GM12865 (cell line): ENCODE data around the gene ARSJ.

Experiments used
- DNase-seq: peaks from one replicate; pipeline ENCODE4 v3.0.0; 2010; ENCODE audit warnings: low read depth
- H3K4me3 ChIP-seq: 2 replicates; pipeline ENCODE4 v1.5.1; 2011; ENCODE audit warnings: mild to moderate bottlenecking, low read depth, low read length, control low read depth
- TF ChIP-seq, protein P1 (sequence below): IDR thresholded peaks from 2 replicates; pipeline ENCODE4 v1.5.1; 2011; ENCODE audit warnings: low read length, control low read depth, low read depth, inconsistent platforms; ENCODE audit not compliant: insufficient read depth; ENCODE audit errors: missing control alignments

The ARSJ gene

DNA sequence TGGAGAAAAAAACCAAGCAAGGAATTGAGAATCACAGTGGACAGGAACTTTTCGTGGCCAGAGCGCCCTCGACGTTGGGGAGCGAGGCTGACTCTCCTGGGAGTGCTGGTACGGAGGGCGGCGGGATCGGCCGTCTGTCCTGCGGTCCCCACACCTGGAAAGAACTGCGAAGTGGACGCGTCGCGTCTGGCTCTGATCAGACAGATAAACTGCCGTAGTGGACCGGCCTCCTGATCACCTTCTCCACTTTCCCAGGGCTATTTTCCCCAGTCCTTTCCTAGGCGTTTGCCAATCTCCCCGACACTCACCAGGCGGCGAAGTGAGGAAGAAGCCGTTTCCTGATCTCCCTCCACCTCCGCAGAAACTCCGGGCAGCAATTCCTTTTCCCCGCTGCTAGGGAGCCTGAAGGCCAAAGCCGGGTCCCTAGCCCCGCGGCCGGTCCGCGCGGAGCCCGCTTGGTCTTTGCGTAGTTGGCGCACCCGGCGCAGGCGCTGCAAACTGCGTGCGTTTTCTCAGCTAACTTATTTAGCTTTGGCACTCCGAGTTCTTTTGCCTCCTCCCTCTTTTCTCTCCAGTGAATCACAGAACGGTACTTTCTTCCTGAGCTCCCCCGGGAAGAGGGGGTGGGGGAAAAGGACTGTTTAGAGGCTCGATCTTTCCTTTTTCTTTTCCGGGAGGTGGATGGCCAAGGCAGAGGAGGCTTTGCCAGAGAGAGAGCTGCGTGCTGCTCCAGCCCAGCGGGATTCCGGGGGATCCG is at the start of gene ARSJ:
Gene ARSJ (minus strand): TSS at position 500 of the 757 bp plus-strand sequence. CDS start 813 bp downstream, outside the sequence.
- peak; percentile 18 for DNase-seq
- peak within 1 kb of the TSS; percentile 69 for H3K4me3 ChIP-seq

DNA sequence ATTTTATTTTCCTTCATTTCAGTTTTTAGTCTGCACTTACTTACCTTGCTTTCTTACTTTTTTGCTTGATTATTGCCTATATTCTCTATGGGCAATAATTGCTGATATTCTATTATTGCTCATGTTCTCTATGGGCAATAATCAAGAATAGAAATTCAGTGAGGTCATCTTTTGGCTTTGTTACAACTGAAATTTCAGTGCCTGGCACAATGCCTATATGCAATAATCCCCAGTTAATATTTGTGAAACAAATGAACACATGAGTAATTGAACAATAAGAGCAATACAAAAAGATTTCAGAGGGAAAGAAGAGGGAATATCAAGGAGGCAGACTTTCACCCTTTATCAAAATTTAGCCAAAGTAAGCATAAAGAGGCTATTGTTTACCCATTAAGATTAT is 48.6 kb upstream of the ARSJ start:
- TF ChIP-seq, protein P1, sequence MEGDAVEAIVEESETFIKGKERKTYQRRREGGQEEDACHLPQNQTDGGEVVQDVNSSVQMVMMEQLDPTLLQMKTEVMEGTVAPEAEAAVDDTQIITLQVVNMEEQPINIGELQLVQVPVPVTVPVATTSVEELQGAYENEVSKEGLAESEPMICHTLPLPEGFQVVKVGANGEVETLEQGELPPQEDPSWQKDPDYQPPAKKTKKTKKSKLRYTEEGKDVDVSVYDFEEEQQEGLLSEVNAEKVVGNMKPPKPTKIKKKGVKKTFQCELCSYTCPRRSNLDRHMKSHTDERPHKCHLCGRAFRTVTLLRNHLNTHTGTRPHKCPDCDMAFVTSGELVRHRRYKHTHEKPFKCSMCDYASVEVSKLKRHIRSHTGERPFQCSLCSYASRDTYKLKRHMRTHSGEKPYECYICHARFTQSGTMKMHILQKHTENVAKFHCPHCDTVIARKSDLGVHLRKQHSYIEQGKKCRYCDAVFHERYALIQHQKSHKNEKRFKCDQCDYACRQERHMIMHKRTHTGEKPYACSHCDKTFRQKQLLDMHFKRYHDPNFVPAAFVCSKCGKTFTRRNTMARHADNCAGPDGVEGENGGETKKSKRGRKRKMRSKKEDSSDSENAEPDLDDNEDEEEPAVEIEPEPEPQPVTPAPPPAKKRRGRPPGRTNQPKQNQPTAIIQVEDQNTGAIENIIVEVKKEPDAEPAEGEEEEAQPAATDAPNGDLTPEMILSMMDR = no peak
- DNase-seq = no peak
- H3K4me3 ChIP-seq = no peak overlapping the region

More for the DNA sequence above, at the start of gene ARSJ:
- TF ChIP-seq, protein P1 = no peak

DNA sequence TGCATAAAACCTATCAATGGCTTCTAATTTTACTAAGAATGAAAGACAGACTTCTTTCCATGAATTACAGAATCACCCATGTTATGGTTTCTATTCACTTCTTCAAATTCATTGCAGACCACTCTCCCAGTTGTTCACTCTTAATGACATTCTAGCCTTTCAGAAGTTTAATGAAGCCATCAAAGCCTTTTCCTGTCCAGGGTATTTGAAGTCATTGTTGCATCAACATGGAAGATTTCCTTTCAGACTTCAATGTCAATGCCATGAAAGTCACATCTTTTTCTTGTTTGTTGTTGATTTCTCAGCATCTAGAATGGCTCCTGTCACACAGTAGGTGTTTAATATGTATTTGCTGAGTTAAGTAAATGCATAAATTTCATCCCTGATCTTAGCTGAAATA is 48.1 kb upstream of the ARSJ start:
- TF ChIP-seq, protein P1 = no peak
- H3K4me3 ChIP-seq = no peak overlapping the region
- no peak for DNase-seq

DNA sequence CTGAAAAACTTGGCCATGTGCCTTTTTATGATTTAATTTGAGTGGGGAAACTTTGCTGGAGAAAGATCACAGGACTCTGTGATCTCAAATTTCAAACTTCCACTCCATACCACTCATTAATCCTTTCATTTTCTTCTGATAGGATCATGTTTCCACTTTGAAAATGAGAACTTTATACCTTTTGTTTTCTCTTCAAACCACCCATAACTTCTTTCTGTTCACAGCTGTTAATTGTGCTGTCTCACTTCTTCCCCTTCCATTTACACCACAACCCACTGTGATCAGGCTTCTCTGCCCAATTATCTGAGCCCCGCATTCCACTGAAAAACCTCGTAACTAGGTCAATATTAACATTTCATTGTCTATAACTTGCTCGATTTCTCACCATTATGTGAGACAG is 47.0 kb upstream of the ARSJ start:
- H3K4me3 ChIP-seq = no peak overlapping the region
- DNase-seq = no peak
- TF ChIP-seq, protein P1 = no peak

DNA sequence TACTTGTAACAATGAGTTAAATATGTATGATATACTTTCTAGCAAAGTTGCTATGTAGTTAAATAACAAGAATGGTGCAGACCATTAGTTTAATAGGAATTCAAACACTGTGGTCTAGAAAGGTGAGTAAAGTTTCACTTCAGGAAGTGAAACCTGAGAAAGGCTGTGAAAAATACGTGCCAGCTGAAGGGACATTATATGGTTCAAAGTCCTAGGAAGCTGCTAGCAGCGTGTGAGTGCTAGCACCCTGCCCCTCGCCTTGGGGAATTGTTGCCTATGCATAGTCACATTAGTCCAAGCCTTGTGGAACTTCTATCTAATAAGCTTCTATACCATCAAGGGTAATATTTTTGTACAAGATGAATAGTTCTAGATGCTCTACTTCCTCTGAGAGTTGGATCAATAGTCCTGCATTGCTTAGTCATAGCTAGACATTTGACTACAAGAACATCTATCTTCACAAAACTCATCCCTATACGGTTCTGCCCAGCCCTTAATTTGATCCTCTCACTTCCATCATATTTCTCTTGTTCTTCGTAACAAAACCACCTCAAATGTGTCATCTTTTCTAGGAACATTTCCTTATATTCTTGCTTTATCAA is 45.8 kb upstream of the ARSJ start:
- no peak overlapping the region for H3K4me3 ChIP-seq
- TF ChIP-seq, protein P1 = no peak
- peak; percentile 27 for DNase-seq

DNA sequence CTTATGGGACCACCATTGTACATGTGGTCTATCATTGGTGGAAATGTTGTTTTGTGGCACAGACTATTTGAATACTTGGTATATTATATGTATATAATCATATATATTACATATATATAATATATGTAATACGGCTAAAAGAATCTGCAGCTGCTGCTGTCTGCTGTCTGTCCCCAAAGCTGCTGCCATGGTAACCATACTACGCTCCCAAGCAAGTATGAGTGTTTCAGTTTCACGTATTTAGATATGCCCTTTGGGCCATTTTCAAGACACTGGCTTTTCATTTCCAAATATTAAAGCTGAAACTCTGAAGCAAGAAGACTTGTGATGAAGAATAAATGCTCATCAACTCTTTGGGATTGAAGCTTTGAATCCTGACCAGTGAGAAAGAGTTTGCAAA is 42.0 kb upstream of the ARSJ start:
- no peak overlapping the region for H3K4me3 ChIP-seq
- TF ChIP-seq, protein P1 = no peak
- peak; percentile 31 for DNase-seq
